K562 (cell line): ENCODE data around the gene MINDY4B. TPM values are rescaled to one million over a fixed set of nuclear protein-coding genes. Genes with fewer than 3 reads are reported as not detected.

ENCODE experiments used
- ATAC-seq: fragments of 200-7000 bp; cut with Tn5 transposase; 3 replicates; pipeline ENCODE4 v1.9.1; 2020; ENCODE audit warnings: moderate library complexity
- BruUV-seq: library from RNA; stranded (reverse); fragments of 400-500 nt; replicated peaks from 2 replicates; lab custom pipeline; 2021; lab: Mats Ljungman, UMichigan
- CTCF ChIA-PET: fragments of 300-600 bp; formaldehyde crosslinking; extraction: SDS; loops from one replicate; lab custom pipeline; 2021; ENCODE audit warnings: low intra/inter-chr PET ratio; lab: Yijun Ruan, JAX
- POLR2A ChIA-PET: fragments of 300-600, 350-650 bp; sonication (Branson Sonifier 250); formaldehyde crosslinking; extraction: SDS; loops from one replicate; lab custom pipeline; 2021; ENCODE audit warnings: antibody characterized with exemption, inconsistent platforms; lab: Yijun Ruan, JAX
- DNase-seq, 4 experiments: peaks; one replicate each; pipeline versions ENCODE4 v3.0.0 to v3.0.0-alpha.2; 2011 to 2018; ENCODE audit warnings: low spot score in 3 of 4, mixed read lengths in 3 of 4; ENCODE audit errors: extremely low read depth in 1 of 4
- FAIRE-seq: peaks from 2 replicates; lab custom pipeline; 2011; peaks lifted over from hg19 to GRCh38; lab: Jason Lieb, UNC
- H2AFZ ChIP-seq: 2 replicates; pipeline ENCODE4 v1.6.0; 2011; ENCODE audit warnings: low read depth, low read length, control low read depth, inconsistent platforms
- H3K27ac ChIP-seq: fragments of 200-600 bp; 3 replicates; pipeline ENCODE4 v1.8.0; 2011; ENCODE audit warnings: low read depth, mild to moderate bottlenecking, control low read depth, inconsistent platforms, low read length, moderate library complexity, mixed read lengths; ENCODE audit errors: extremely low read depth
- H3K27me3 ChIP-seq, 2 experiments: fragments of 300-600 bp in 1 of 2; 2 replicates in 1 of 2; 3 replicates in 1 of 2; pipeline versions ENCODE4 v1.6.0 to v1.8.0; 2011; ENCODE audit warnings: inconsistent platforms in 2 of 2, low read length in 2 of 2, mild to moderate bottlenecking in 1 of 2, mixed read lengths in 1 of 2, moderate library complexity in 1 of 2; ENCODE audit not compliant: control insufficient read depth in 2 of 2, insufficient read depth in 2 of 2
- H3K36me3 ChIP-seq: fragments of 300-600 bp; 3 replicates; pipeline ENCODE4 v1.8.0; 2011; ENCODE audit warnings: mild to moderate bottlenecking, low read length, inconsistent platforms; ENCODE audit not compliant: control insufficient read depth, insufficient read depth
- H3K4me1 ChIP-seq, 2 experiments: fragments of 200-600 bp in 1 of 2; replicated peaks in 1 of 2; 2 replicates in 1 of 2; 3 replicates in 1 of 2; pipeline versions ENCODE4 v1.5.1 to v1.8.0; 2011; ENCODE audit warnings: inconsistent platforms in 2 of 2, low read length in 2 of 2, mild to moderate bottlenecking in 1 of 2, mixed read lengths in 1 of 2, moderate library complexity in 1 of 2; ENCODE audit not compliant: control insufficient read depth in 2 of 2, insufficient read depth in 2 of 2
- H3K4me2 ChIP-seq: 2 replicates; pipeline ENCODE4 v1.6.1; 2011; ENCODE audit warnings: low read length, control low read depth, inconsistent platforms, mixed read lengths; ENCODE audit not compliant: insufficient read depth
- H3K4me3 ChIP-seq: fragments of 200-600 bp; sonication (generic), shearing (Covaris generic); 2 replicates; pipeline ENCODE4 v1.5.1; 2016; ENCODE audit warnings: control low read depth, inconsistent platforms
- H3K79me2 ChIP-seq: fragments of 200-600 bp; 3 replicates; pipeline ENCODE4 v1.8.0; 2011; ENCODE audit warnings: low read length, inconsistent platforms; ENCODE audit not compliant: control insufficient read depth, insufficient read depth
- H3K9ac ChIP-seq, 2 experiments: 2 replicates each; pipeline versions ENCODE4 v1.6.0 to v1.6.1; 2011; ENCODE audit warnings: low read depth in 2 of 2, low read length in 2 of 2, control low read depth in 1 of 2, inconsistent platforms in 1 of 2, mild to moderate bottlenecking in 1 of 2, mixed read lengths in 1 of 2; ENCODE audit not compliant: insufficient read depth in 1 of 2
- H3K9me1 ChIP-seq: one replicate; pipeline ENCODE4 v1.6.0; 2011; ENCODE audit warnings: inconsistent platforms, mild to moderate bottlenecking, low read length, moderate library complexity; ENCODE audit not compliant: control insufficient read depth, insufficient read depth
- H3K9me3 ChIP-seq: replicated peaks from 2 replicates; pipeline ENCODE4 v1.5.1; 2011; ENCODE audit warnings: low read depth, low read length, inconsistent platforms; ENCODE audit not compliant: control insufficient read depth, insufficient read depth
- H4K20me1 ChIP-seq: replicated peaks from 2 replicates; pipeline ENCODE4 v1.6.1; 2011; ENCODE audit warnings: low read length, inconsistent platforms, mixed read lengths; ENCODE audit not compliant: control insufficient read depth, insufficient read depth
- ARNT ChIP-seq, 2 experiments: fragments of 450-650 bp; IDR thresholded peaks; 2 replicates each; pipeline ENCODE4 v1.6.1; 2016; ENCODE audit warnings: mild to moderate bottlenecking in 1 of 2
- CREM ChIP-seq: IDR thresholded peaks from 2 replicates; pipeline ENCODE4 v1.6.1; 2014; ENCODE audit warnings: antibody characterized with exemption, low read depth
- KLF16 ChIP-seq: IDR thresholded peaks from 2 replicates; pipeline ENCODE4 v1.6.1; 2016; ENCODE audit warnings: antibody characterized with exemption
- NRF1 ChIP-seq, 2 experiments: fragments of 450-650 bp; IDR thresholded peaks in 1 of 2; conservative IDR thresholded peaks in 1 of 2; 2 replicates each; pipeline ENCODE4 v1.6.1; 2014; ENCODE audit warnings: mild to moderate bottlenecking in 2 of 2
- NUFIP1 ChIP-seq: fragments of 450-650 bp; IDR thresholded peaks from 2 replicates; pipeline ENCODE4 v1.6.1; 2018; ENCODE audit not compliant: partially characterized antibody
- U2AF2 ChIP-seq: fragments of 200-400 bp; formaldehyde crosslinking; optimal IDR thresholded peaks from 2 replicates; pipeline ENCODE3; 2017; ENCODE audit warnings: low read depth, mild to moderate bottlenecking, low read length
- ZNF551 ChIP-seq: fragments of 250-450 bp; sonication (Bioruptor Pico); IDR thresholded peaks from 2 replicates; pipeline ENCODE4 v1.5.0; 2021; ENCODE audit warnings: mild to moderate bottlenecking, moderate library complexity
- ZNF561 ChIP-seq: fragments of 450-650 bp; formaldehyde crosslinking; conservative IDR thresholded peaks from 2 replicates; pipeline ENCODE4 v1.4.0; 2020; ENCODE audit warnings: mild to moderate bottlenecking, moderate library complexity
- ZNF707 ChIP-seq: fragments of 250-450 bp; sonication (Bioruptor Pico); conservative IDR thresholded peaks from 2 replicates; pipeline ENCODE4 v1.8.0; 2022; ENCODE audit warnings: inconsistent platforms, mild to moderate bottlenecking, moderate library complexity
- WGBS: fragments of 100-300 bp; shearing (Covaris generic); methylation state at CpG from one replicate; pipeline ENCODE4 v1.1.6; 2016; ENCODE audit warnings: low coverage, mixed read lengths; ENCODE audit not compliant: insufficient coverage; ENCODE audit errors: missing lambda C conversion rate; 5-methylcytosine and 5-hydroxymethylcytosine counted together
- in situ Hi-C: fragments of 300-500 bp; cut with MboI; formaldehyde crosslinking; loops from 4 replicates; pipeline ENCODE4 v1.15.0; 2018; ENCODE audit warnings: inconsistent platforms, mixed read lengths
- intact Hi-C: fragments of 100-400 bp; cut with micrococcal nuclease; formaldehyde crosslinking; loops from 2 replicates; pipeline ENCODE4 v1.14.2; 2022
- polyA plus RNA-seq, 8 experiments: library from polyadenylated mRNA; depleted of rRNA in 4 of 8; stranded (reverse) in 5 of 8; unstranded in 3 of 8; fragments of >200 nt; fragmentation: Nextera tagmentation in 2 of 8; fragmentation: Illumina TruSeq in 1 of 8; extraction: Ambion mirVana in 2 of 8; extraction: Trizol in 1 of 8; gene quantifications; 2 replicates each; pipeline versions ENCODE4 v1.2.1 to v1.2.3, GENCODE V29; 2011 to 2014; ENCODE audit warnings: inconsistent platforms in 1 of 8, missing spikeins in 1 of 8
- total RNA-seq, 7 experiments: library from RNA; depleted of rRNA in 6 of 7; stranded (reverse); fragments of >200 nt in 6 of 7; fragmentation: Illumina TruSeq in 2 of 7; extraction: Trizol in 2 of 7; gene quantifications; 2 replicates each; pipeline versions ENCODE4 v1.2.1 to v1.2.3, GENCODE V29; 2011 to 2021; ENCODE audit warnings: low replicate concordance in 1 of 7
- TF ChIP-seq, protein P1 (sequence below): fragments of 250-450 bp; sonication (Bioruptor Pico); IDR thresholded peaks from 2 replicates; pipeline ENCODE4 v1.5.0; 2020; ENCODE audit warnings: mild to moderate bottlenecking

MINDY4B gene
- total and polyA plus RNA-seq, 9 of the 15 experiments (the other 6 are each of a cell fraction or from before 2014, with no cell fraction given), result not detected

DNA sequence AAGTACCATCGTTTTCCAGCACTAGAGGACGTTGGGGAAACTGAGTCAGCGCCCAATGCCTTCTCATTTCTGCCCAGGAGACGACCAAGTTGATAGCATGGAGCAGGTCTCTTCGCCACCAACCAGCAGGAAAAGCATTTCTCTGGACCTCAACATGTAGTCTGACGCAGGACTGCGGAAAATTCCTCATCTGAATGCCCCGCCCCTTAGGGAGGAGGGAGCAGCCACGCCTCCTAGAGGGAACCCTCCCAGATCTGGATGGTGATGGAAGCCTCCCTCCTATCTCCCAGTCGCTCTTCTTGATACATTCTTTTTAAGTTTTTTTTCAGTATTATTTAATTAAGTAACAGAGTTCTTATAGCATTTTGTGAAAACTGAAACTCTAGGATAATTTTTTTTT is 17.4 kb upstream of the MINDY4B start:
- Histone ChIP-seq H3K79me2 (no peaks in the 10 kb centered on the region), H3K27ac (no peak overlapping the region), H3K9ac (no peak overlapping the region), H4K20me1 (no peaks in the 10 kb centered on the region), H3K9me3 (no peaks in the 10 kb centered on the region), H3K9me1 (no peaks in the 10 kb centered on the region), H3K4me2 (no peak overlapping the region; the same call in 1 of the 2 replicates), H3K27me3 (peaks cover 0 to 31% of the 10 kb centered on the region in 2 experiments; a peak in 3 of 5 replicates), H3K4me3 (no peak overlapping the region)
- 1% methylated on average over 9 of the region's 10 CpGs for WGBS
- in situ Hi-C loops (no loop called here), intact Hi-C loops (no loop called here)
- CTCF ChIA-PET, result no interaction called here
- DNase-seq (peak; percentile 52 to 63 (median 58)), ATAC-seq (peak; percentile 92)
- POLR2A ChIA-PET, result no interaction called here
- TF ChIP-seq, protein P1, sequence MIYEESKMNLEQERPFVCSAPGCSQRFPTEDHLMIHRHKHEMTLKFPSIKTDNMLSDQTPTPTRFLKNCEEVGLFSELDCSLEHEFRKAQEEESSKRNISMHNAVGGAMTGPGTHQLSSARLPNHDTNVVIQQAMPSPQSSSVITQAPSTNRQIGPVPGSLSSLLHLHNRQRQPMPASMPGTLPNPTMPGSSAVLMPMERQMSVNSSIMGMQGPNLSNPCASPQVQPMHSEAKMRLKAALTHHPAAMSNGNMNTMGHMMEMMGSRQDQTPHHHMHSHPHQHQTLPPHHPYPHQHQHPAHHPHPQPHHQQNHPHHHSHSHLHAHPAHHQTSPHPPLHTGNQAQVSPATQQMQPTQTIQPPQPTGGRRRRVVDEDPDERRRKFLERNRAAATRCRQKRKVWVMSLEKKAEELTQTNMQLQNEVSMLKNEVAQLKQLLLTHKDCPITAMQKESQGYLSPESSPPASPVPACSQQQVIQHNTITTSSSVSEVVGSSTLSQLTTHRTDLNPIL (CRISPR knock-in tag), result no peak
- TF ChIP-seq NRF1 (conservative IDR thresholded peaks at IDR 0.05 in 1 of 2, IDR thresholded peaks at IDR 0.05 in 1 of 2) (peak in 1 of 2 experiments; percentile 14; a peak in 1 of 4 replicates), KLF16 (no peak), ZNF561 (CRISPR knock-in tag) (no peak), NUFIP1 (no peak), CREM (0 out of 2 replicates have a peak, but pooled peaks have one; percentile 6), U2AF2 (no peak), ZNF551 (no peak), ARNT (IDR thresholded peaks at IDR 0.05) (no peak), ZNF707 (CRISPR knock-in tag) (no peak)
- TF ChIP-seq, all 486 proteins: peak for 2
- H2AFZ ChIP-seq, result no peak overlapping the region
- H3K4me1 ChIP-seq, result peaks cover 0 to 3% of the 10 kb centered on the region in 2 experiments; a peak in 1 of 5 replicates
- H3K36me3 ChIP-seq, result no peaks in the 10 kb centered on the region
- peak; percentile 82 for FAIRE-seq
- no TSS peak for BruUV-seq
